IMR-90 (cell line): ENCODE results near the gene SPCS3. TPM values are rescaled to one million over a fixed set of nuclear protein-coding genes. Genes with fewer than 3 reads are reported as not detected.

Source experiments
- ATAC-seq: fragments of 200-7000 bp; cut with Tn5 transposase; 2 replicates; pipeline ENCODE4 v1.9.1; 2020; ENCODE audit warnings: low read depth, mild to moderate bottlenecking, moderate library complexity
- BruUV-seq: library from RNA; stranded (reverse); fragments of 400-500 nt; replicated peaks from 2 replicates; lab custom pipeline; 2021; lab: Mats Ljungman, UMichigan
- CTCF ChIA-PET: fragments of 300-600 bp; formaldehyde crosslinking; extraction: SDS; loops from one replicate; lab custom pipeline; 2021; ENCODE audit warnings: antibody characterized with exemption; lab: Yijun Ruan, JAX
- POLR2A ChIA-PET: fragments of 300-600 bp; sonication (Branson Sonifier 250); formaldehyde crosslinking; loops from one replicate; lab custom pipeline; 2022; ENCODE audit warnings: antibody characterized with exemption; ENCODE audit not compliant: unreplicated experiment; lab: Charles Lee
- DNase-seq: peaks from one replicate; pipeline ENCODE4 v3.0.0; 2013
- H2AFZ ChIP-seq: replicated peaks from 2 replicates; pipeline ENCODE3; 2013; ENCODE audit warnings: low read length, mild to moderate bottlenecking; ENCODE audit not compliant: poor library complexity
- H2AK5ac ChIP-seq: 2 replicates; pipeline ENCODE4 v1.6.1; 2013; ENCODE audit warnings: low read depth, low read length, inconsistent platforms
- H2AK9ac ChIP-seq: replicated peaks from 2 replicates; pipeline ENCODE3; 2013; ENCODE audit warnings: mild to moderate bottlenecking, low read depth, low read length, moderate library complexity; ENCODE audit not compliant: poor library complexity
- H2BK120ac ChIP-seq: 2 replicates; pipeline ENCODE4 v1.6.1; 2013; ENCODE audit warnings: low read depth, low read length, inconsistent platforms
- H2BK15ac ChIP-seq: 3 replicates; pipeline ENCODE4 v1.6.1; 2013; ENCODE audit warnings: low read depth, low read length, inconsistent platforms
- H2BK20ac ChIP-seq: 2 replicates; pipeline ENCODE4 v1.6.1; 2013; ENCODE audit warnings: low read depth, mild to moderate bottlenecking, inconsistent platforms, low read length, moderate library complexity
- H2BK5ac ChIP-seq: 2 replicates; pipeline ENCODE4 v1.6.1; 2013; ENCODE audit warnings: mild to moderate bottlenecking, low read depth, low read length, inconsistent platforms; ENCODE audit not compliant: poor library complexity, severe bottlenecking
- H3K14ac ChIP-seq: replicated peaks from 2 replicates; pipeline ENCODE4 v1.6.1; 2013; ENCODE audit warnings: low read depth, low read length, inconsistent platforms
- H3K18ac ChIP-seq: 2 replicates; pipeline ENCODE4 v1.6.1; 2013; ENCODE audit warnings: low read depth, low read length, control low read depth
- H3K23ac ChIP-seq: 2 replicates; pipeline ENCODE4 v1.6.1; 2013; ENCODE audit warnings: low read depth, low read length, inconsistent platforms
- H3K27ac ChIP-seq: 2 replicates; pipeline ENCODE4 v1.5.1; 2013; ENCODE audit warnings: mild to moderate bottlenecking, control low read depth, low read length; ENCODE audit not compliant: insufficient read depth
- H3K27me3 ChIP-seq: 2 replicates; pipeline ENCODE4 v1.6.1; 2013; ENCODE audit warnings: low read length; ENCODE audit not compliant: control insufficient read depth, insufficient read depth
- H3K36me3 ChIP-seq: 2 replicates; pipeline ENCODE4 v1.6.1; 2013; ENCODE audit warnings: low read length, mixed read lengths; ENCODE audit not compliant: control insufficient read depth, insufficient read depth
- H3K4ac ChIP-seq: 2 replicates; pipeline ENCODE4 v1.6.1; 2013; ENCODE audit warnings: low read depth, low read length, inconsistent platforms
- H3K4me1 ChIP-seq: 2 replicates; pipeline ENCODE4 v1.6.1; 2013; ENCODE audit warnings: low read length, mixed read lengths; ENCODE audit not compliant: control insufficient read depth, insufficient read depth
- H3K4me2 ChIP-seq: 2 replicates; pipeline ENCODE4 v1.6.1; 2013; ENCODE audit warnings: low read depth, mild to moderate bottlenecking, control low read depth, low read length, moderate library complexity
- H3K4me3 ChIP-seq: 2 replicates; pipeline ENCODE4 v1.5.1; 2013; ENCODE audit warnings: low read depth, mild to moderate bottlenecking, control low read depth, low read length, moderate library complexity; ENCODE audit not compliant: insufficient read depth
- H3K56ac ChIP-seq: 2 replicates; pipeline ENCODE4 v1.6.1; 2013; ENCODE audit warnings: low read length, inconsistent platforms; ENCODE audit not compliant: insufficient read depth; ENCODE audit errors: extremely low read depth
- H3K79me1 ChIP-seq, 2 experiments: 2 replicates each; pipeline ENCODE4 v1.6.1; 2013; ENCODE audit warnings: low read length in 2 of 2, inconsistent platforms in 1 of 2, low read depth in 1 of 2
- H3K9ac ChIP-seq: 2 replicates; pipeline ENCODE4 v1.6.1; 2013; ENCODE audit warnings: low read depth, low read length, control low read depth
- H3K9me1 ChIP-seq: 2 replicates; pipeline ENCODE4 v1.6.1; 2013; ENCODE audit warnings: low read length, inconsistent platforms; ENCODE audit not compliant: insufficient read depth
- H3K9me3 ChIP-seq: 2 replicates; pipeline ENCODE4 v1.6.1; 2013; ENCODE audit warnings: low read length; ENCODE audit not compliant: control insufficient read depth, insufficient read depth
- H4K20me1 ChIP-seq: 2 replicates; pipeline ENCODE4 v1.6.1; 2013; ENCODE audit warnings: low read length, inconsistent platforms; ENCODE audit not compliant: insufficient read depth
- H4K5ac ChIP-seq: 2 replicates; pipeline ENCODE4 v1.6.1; 2013; ENCODE audit warnings: mild to moderate bottlenecking, low read depth, low read length, control low read depth
- H4K8ac ChIP-seq, 2 experiments: 2 replicates each; pipeline ENCODE4 v1.6.1; 2013; ENCODE audit warnings: low read depth in 2 of 2, low read length in 2 of 2, control low read depth in 1 of 2, inconsistent platforms in 1 of 2
- H4K91ac ChIP-seq: 2 replicates; pipeline ENCODE4 v1.6.1; 2013; ENCODE audit warnings: low read depth, low read length, inconsistent platforms; ENCODE audit not compliant: insufficient read depth
- CEBPB ChIP-seq: IDR thresholded peaks from 2 replicates; pipeline ENCODE4 v1.6.1; 2012; ENCODE audit warnings: low read depth, low read length, improper control_type of control experiment
- FOS ChIP-seq: fragments of 150-350 bp; IDR thresholded peaks from 2 replicates; pipeline ENCODE4 v1.6.1; 2016; ENCODE audit warnings: low read depth, low read length
- MAFK ChIP-seq: IDR thresholded peaks from 2 replicates; pipeline ENCODE4 v1.6.1; 2012; ENCODE audit warnings: low read depth, low read length, improper control_type of control experiment
- MAZ ChIP-seq: IDR thresholded peaks from 2 replicates; pipeline ENCODE4 v1.6.1; 2012; ENCODE audit warnings: low read depth, mild to moderate bottlenecking, low read length, improper control_type of control experiment, moderate library complexity, borderline replicate concordance
- POLR2A ChIP-seq: IDR thresholded peaks from 2 replicates; pipeline ENCODE4 v1.6.1; 2012; ENCODE audit warnings: mild to moderate bottlenecking, low read depth, low read length
- RAD21 ChIP-seq: IDR thresholded peaks from 2 replicates; pipeline ENCODE4 v1.6.1; 2012; ENCODE audit warnings: low read length, improper control_type of control experiment
- WGBS, 2 experiments: methylation state at CpG; one replicate each; pipeline versions ENCODE4 v1.1.5 to v1.1.7; 2013; ENCODE audit warnings: missing lambda C conversion rate in 2 of 2; ENCODE audit not compliant: insufficient read length in 1 of 2; ENCODE audit errors: extremely low coverage in 2 of 2; 5-methylcytosine and 5-hydroxymethylcytosine counted together
- dilution Hi-C: fragments of 300-500 bp; cut with HindIII; formaldehyde crosslinking; loops from one replicate; pipeline ENCODE4 v1.14.3; 2018; ENCODE audit warnings: low sequenced_read_pairs; ENCODE audit not compliant: unreplicated experiment
- in situ Hi-C: fragments of 300-500 bp; cut with MboI; formaldehyde crosslinking; loops from 3 replicates; pipeline ENCODE4 v1.14.3; 2019; ENCODE audit warnings: low sequenced_read_pairs, inconsistent platforms, mixed read lengths
- intact Hi-C: fragments of 100-400 bp; cut with micrococcal nuclease; formaldehyde crosslinking; loops from 2 replicates; pipeline ENCODE4 v1.10.0; 2022
- polyA plus RNA-seq, 3 experiments: library from polyadenylated mRNA; depleted of rRNA; stranded (reverse); fragments of >200 nt; gene quantifications; 2 replicates each; pipeline ENCODE4 v1.2.3, GENCODE V29; 2012; ENCODE audit warnings: low replicate concordance in 1 of 3
- total RNA-seq: library from RNA; depleted of rRNA; stranded (reverse); fragments of >200 nt; gene quantifications from 2 replicates; pipeline ENCODE4 v1.2.3, GENCODE V29; 2012
- TF ChIP-seq, protein P1 (sequence below): conservative IDR thresholded peaks from 2 replicates; pipeline ENCODE4 v1.5.1; 2012; ENCODE audit warnings: mild to moderate bottlenecking, low read depth, low read length, improper control_type of control experiment

Gene SPCS3
- total and polyA plus RNA-seq, 2 of the 4 experiments (the other 2 are of a cell fraction), result 41.6 to 77.4 TPM

DNA sequence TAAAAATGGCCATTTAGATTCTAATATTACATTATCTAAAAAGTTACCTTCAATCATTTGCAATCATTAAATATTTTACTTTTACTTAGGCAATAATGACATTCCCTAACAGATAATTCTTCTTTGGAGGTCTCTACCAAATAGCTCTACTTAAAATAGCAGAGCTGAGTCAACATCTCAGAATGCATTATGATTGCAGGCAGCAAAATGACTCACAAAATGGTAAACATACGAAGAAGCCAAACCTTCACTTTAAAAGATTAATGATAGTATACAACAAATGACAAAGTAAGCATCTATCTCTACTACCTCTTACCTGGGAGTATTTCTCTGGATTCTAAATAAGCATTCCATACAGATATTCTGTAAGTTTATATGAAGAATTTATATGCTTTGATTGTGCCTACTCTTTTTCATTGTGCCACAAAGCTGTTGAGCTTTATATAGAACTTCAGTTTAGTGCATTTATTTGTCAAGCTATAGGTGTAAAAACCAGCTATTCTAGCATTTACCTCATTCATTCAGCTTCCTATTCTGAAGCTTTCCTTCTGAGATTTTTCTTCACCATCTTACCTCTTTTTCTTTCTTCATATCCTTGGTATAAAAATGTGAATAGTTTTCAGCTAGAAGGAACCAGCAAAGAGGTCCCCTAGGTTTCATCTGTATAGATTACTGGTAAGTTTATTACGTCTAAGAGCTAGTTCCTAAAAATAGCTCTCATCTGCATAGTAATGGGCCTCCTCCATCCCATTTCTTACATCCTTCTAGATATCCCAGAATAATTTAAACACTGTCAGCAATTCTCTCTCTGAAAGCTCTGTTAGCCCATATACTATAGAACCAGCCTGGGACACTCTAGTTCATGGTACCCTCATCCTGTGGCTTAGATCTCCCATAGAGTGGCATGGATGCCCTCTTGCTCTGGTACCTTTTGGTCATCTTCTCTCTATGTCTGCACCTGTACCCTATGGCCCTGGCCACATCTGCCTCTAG is 17.2 kb upstream of the SPCS3 start:
- in situ Hi-C loops (no loop called here), dilution Hi-C loops (no loop called here), intact Hi-C loops (no loop called here)
- Histone ChIP-seq H3K36me3 (no peaks in the 10 kb centered on the region), H4K5ac (peak overlapping the region; percentile 64; the same call in 1 of the 2 replicates), H3K4ac (peak overlapping the region; percentile 87), H2BK120ac (peak overlapping the region; percentile 83), H3K27ac (no peak overlapping the region), H3K27me3 (no peaks in the 10 kb centered on the region), H3K9ac (no peak overlapping the region), H3K9me3 (no peaks in the 10 kb centered on the region), H2BK15ac (peak overlapping the region; percentile 91; the same call in 1 of the 3 replicates), H3K23ac (peak overlapping the region; percentile 74), H3K18ac (peak overlapping the region; percentile 86; the same call in 1 of the 2 replicates), H3K4me3 (no peak overlapping the region), H2BK5ac (peak overlapping the region; percentile 56), H2AK9ac (no peak overlapping the region), H3K79me1 (no peaks in the 10 kb centered on the region), H2BK20ac (peak overlapping the region; percentile 95), H3K56ac (no peak overlapping the region), H3K14ac (peak overlapping the region; percentile 48; the same call in 1 of the 2 replicates), H4K20me1 (no peaks in the 10 kb centered on the region), H3K4me2 (peak overlapping the region; percentile 32; the same call in 1 of the 2 replicates), H4K8ac (peak overlapping the region in 1 of 2 experiments; percentile 6; a peak in 2 of 4 replicates), H3K9me1 (peaks cover 3% of the 10 kb centered on the region; the same call in 1 of the 2 replicates), H3K4me1 (peaks cover 5% of the 10 kb centered on the region), H2AK5ac (peak overlapping the region; percentile 79; the same call in 1 of the 2 replicates), H2AFZ (no peak overlapping the region), H4K91ac (peak overlapping the region; percentile 63; the same call in 1 of the 2 replicates)
- no CpG with 5 or more reads among the region's 2 CpGs for WGBS, 2 experiments
- BruUV-seq, result no TSS peak
- TF ChIP-seq, protein P1, sequence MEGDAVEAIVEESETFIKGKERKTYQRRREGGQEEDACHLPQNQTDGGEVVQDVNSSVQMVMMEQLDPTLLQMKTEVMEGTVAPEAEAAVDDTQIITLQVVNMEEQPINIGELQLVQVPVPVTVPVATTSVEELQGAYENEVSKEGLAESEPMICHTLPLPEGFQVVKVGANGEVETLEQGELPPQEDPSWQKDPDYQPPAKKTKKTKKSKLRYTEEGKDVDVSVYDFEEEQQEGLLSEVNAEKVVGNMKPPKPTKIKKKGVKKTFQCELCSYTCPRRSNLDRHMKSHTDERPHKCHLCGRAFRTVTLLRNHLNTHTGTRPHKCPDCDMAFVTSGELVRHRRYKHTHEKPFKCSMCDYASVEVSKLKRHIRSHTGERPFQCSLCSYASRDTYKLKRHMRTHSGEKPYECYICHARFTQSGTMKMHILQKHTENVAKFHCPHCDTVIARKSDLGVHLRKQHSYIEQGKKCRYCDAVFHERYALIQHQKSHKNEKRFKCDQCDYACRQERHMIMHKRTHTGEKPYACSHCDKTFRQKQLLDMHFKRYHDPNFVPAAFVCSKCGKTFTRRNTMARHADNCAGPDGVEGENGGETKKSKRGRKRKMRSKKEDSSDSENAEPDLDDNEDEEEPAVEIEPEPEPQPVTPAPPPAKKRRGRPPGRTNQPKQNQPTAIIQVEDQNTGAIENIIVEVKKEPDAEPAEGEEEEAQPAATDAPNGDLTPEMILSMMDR, result no peak
- TF ChIP-seq CEBPB (peak; percentile 88), FOS (peak; percentile 95), POLR2A (no peak), MAZ (no peak), RAD21 (no peak), MAFK (peak; percentile 82)
- ChIA-PET CTCF (no interaction called here), POLR2A (no interaction called here)
- DNase-seq (peak; percentile 90), ATAC-seq (peak; percentile 85)
